Astrocyte (in vitro differentiated cells and primary cell): ENCODE results near the gene PDS5B. TPM values are rescaled to one million over a fixed set of nuclear protein-coding genes. Genes with fewer than 3 reads are reported as not detected.

Experiments
- DNase-seq: peaks from one replicate; pipeline ENCODE4 v3.0.0-alpha.2; 2010; ENCODE audit warnings: low read depth
- FAIRE-seq: peaks from 2 replicates; lab custom pipeline; 2011; peaks lifted over from hg19 to GRCh38; lab: Jason Lieb, UNC
- H2AFZ ChIP-seq: 2 replicates; pipeline ENCODE4 v1.6.0; 2012; ENCODE audit warnings: low read depth, low read length, inconsistent platforms
- H3K27ac ChIP-seq: 2 replicates; pipeline ENCODE4 v1.5.1; 2011; ENCODE audit warnings: low read depth, low read length, inconsistent platforms
- H3K27me3 ChIP-seq: 2 replicates; pipeline ENCODE4 v1.6.0; 2011; ENCODE audit warnings: low read length, inconsistent platforms; ENCODE audit not compliant: insufficient read depth
- H3K36me3 ChIP-seq: 2 replicates; pipeline ENCODE4 v1.5.1; 2011; ENCODE audit warnings: low read length, inconsistent platforms; ENCODE audit not compliant: insufficient read depth
- H3K4me1 ChIP-seq: 2 replicates; pipeline ENCODE4 v1.5.1; 2011; ENCODE audit warnings: low read length, inconsistent platforms; ENCODE audit not compliant: insufficient read depth
- H3K4me2 ChIP-seq: 2 replicates; pipeline ENCODE4 v1.6.0; 2012; ENCODE audit warnings: low read length, inconsistent platforms
- H3K4me3 ChIP-seq: 2 replicates; pipeline ENCODE4 v1.5.1; 2011; ENCODE audit warnings: low read depth, mild to moderate bottlenecking, low read length, inconsistent platforms; ENCODE audit not compliant: insufficient read depth
- H3K79me2 ChIP-seq: 2 replicates; pipeline ENCODE4 v1.6.0; 2012; ENCODE audit warnings: mild to moderate bottlenecking, low read length, inconsistent platforms; ENCODE audit not compliant: insufficient read depth
- H3K9ac ChIP-seq: 2 replicates; pipeline ENCODE4 v1.6.0; 2012; ENCODE audit warnings: mild to moderate bottlenecking, low read length, inconsistent platforms
- H3K9me3 ChIP-seq: 2 replicates; pipeline ENCODE4 v1.5.1; 2012; ENCODE audit warnings: low read depth, mild to moderate bottlenecking, low read length, inconsistent platforms; ENCODE audit not compliant: insufficient read depth
- H4K20me1 ChIP-seq: 2 replicates; pipeline ENCODE4 v1.6.0; 2012; ENCODE audit warnings: low read length, inconsistent platforms; ENCODE audit not compliant: insufficient read depth
- H3K27ac Mint-ChIP-seq: one replicate; pipeline ENCODE4 v1.8.0; 2021; ENCODE audit warnings: mild to moderate bottlenecking, mixed read lengths; ENCODE audit not compliant: unreplicated experiment
- H3K27me3 Mint-ChIP-seq: one replicate; pipeline ENCODE4 v1.8.0; 2021; ENCODE audit warnings: low read depth, mixed read lengths; ENCODE audit not compliant: unreplicated experiment
- H3K36me3 Mint-ChIP-seq: one replicate; pipeline ENCODE4 v1.8.0; 2021; ENCODE audit warnings: low read depth, mixed read lengths; ENCODE audit not compliant: unreplicated experiment
- H3K4me1 Mint-ChIP-seq: one replicate; pipeline ENCODE4 v1.8.0; 2021; ENCODE audit warnings: low read depth, mixed read lengths; ENCODE audit not compliant: unreplicated experiment
- H3K4me3 Mint-ChIP-seq: one replicate; pipeline ENCODE4 v1.8.0; 2021; ENCODE audit warnings: mild to moderate bottlenecking, moderate library complexity, mixed read lengths; ENCODE audit not compliant: unreplicated experiment
- H3K9me3 Mint-ChIP-seq: one replicate; pipeline ENCODE4 v1.8.0; 2021; ENCODE audit warnings: mild to moderate bottlenecking, mixed read lengths; ENCODE audit not compliant: unreplicated experiment
- CTCF ChIP-seq: IDR thresholded peaks from 2 replicates; pipeline ENCODE4 v1.5.1; 2011; ENCODE audit warnings: low read depth, mild to moderate bottlenecking, inconsistent platforms, low read length, moderate library complexity; ENCODE audit not compliant: insufficient read depth
- EZH2 ChIP-seq: IDR thresholded peaks from 2 replicates; pipeline ENCODE4 v1.6.1; 2012; ENCODE audit warnings: mild to moderate bottlenecking, low read length, inconsistent platforms; ENCODE audit not compliant: insufficient read depth
- total RNA-seq: library from RNA; stranded (reverse); gene quantifications from 2 replicates; pipeline ENCODE4 v1.2.1, GENCODE V29; 2021

The PDS5B gene
- total RNA-seq, 1 donor from 2014 or later, result 43.1 TPM

GRCh38 chr13:32661685-32662084 lies 75.4 kb downstream of the PDS5B start:
- peaks cover 7% of the 10 kb centered on the region for H4K20me1 ChIP-seq
- H3K9ac ChIP-seq, result no peak overlapping the region
- no peaks in the 10 kb centered on the region for H3K27me3 ChIP-seq
- DNase-seq, result no peak
- no peak overlapping the region for H3K27ac ChIP-seq
- H3K4me2 ChIP-seq, result no peak overlapping the region
- Mint-ChIP-seq H3K36me3 (peaks cover 13% of the 10 kb centered on the region), H3K27ac (no peak overlapping the region), H3K4me3 (no peak overlapping the region), H3K4me1 (peaks cover 12% of the 10 kb centered on the region), H3K27me3 (no peaks in the 10 kb centered on the region), H3K9me3 (peaks cover 1% of the 10 kb centered on the region)
- H3K79me2 ChIP-seq, result peaks cover 20% of the 10 kb centered on the region
- H3K9me3 ChIP-seq, result no peaks in the 10 kb centered on the region
- no peak for FAIRE-seq
- peaks cover 4% of the 10 kb centered on the region for H3K4me1 ChIP-seq
- no peak overlapping the region for H2AFZ ChIP-seq
- TF ChIP-seq CTCF, result no peak
- TF ChIP-seq EZH2, result no peak
- H3K4me3 ChIP-seq, result no peak overlapping the region
- peaks cover 3% of the 10 kb centered on the region for H3K36me3 ChIP-seq

GRCh38 chr13:32663660-32664059 lies 77.4 kb downstream of the PDS5B start:
- H3K36me3 Mint-ChIP-seq, result peaks cover 8% of the 10 kb centered on the region
- H3K4me2 ChIP-seq, result no peak overlapping the region
- peaks cover 3% of the 10 kb centered on the region for H3K36me3 ChIP-seq
- H3K27me3 Mint-ChIP-seq, result no peaks in the 10 kb centered on the region
- DNase-seq, result no peak
- H3K4me3 ChIP-seq, result no peak overlapping the region
- H3K27ac ChIP-seq, result no peak overlapping the region
- peaks cover 4% of the 10 kb centered on the region for H3K4me1 ChIP-seq
- FAIRE-seq, result no peak
- H3K4me3 Mint-ChIP-seq, result no peak overlapping the region
- no peak overlapping the region for H2AFZ ChIP-seq
- no peaks in the 10 kb centered on the region for H3K27me3 ChIP-seq
- no peak overlapping the region for H3K9ac ChIP-seq
- no peaks in the 10 kb centered on the region for H3K9me3 ChIP-seq
- H3K9me3 Mint-ChIP-seq, result no peaks in the 10 kb centered on the region
- H3K79me2 ChIP-seq, result peaks cover 3% of the 10 kb centered on the region
- H3K4me1 Mint-ChIP-seq, result peaks cover 9% of the 10 kb centered on the region
- no peaks in the 10 kb centered on the region for H4K20me1 ChIP-seq
- H3K27ac Mint-ChIP-seq, result no peak overlapping the region
- no peak for TF ChIP-seq CTCF
- TF ChIP-seq EZH2, result no peak

GRCh38 chr13:32666990-32667571 lies 80.8 kb downstream of the PDS5B start:
- Histone ChIP-seq H3K9ac (no peak overlapping the region), H3K27me3 (no peaks in the 10 kb centered on the region), H3K4me2 (no peak overlapping the region), H3K27ac (no peak overlapping the region), H3K9me3 (no peaks in the 10 kb centered on the region), H4K20me1 (no peaks in the 10 kb centered on the region), H3K36me3 (no peaks in the 10 kb centered on the region), H2AFZ (no peak overlapping the region), H3K79me2 (no peaks in the 10 kb centered on the region), H3K4me3 (no peak overlapping the region), H3K4me1 (no peaks in the 10 kb centered on the region)
- Mint-ChIP-seq H3K4me1 (no peaks in the 10 kb centered on the region), H3K9me3 (no peaks in the 10 kb centered on the region), H3K4me3 (no peak overlapping the region), H3K27ac (no peak overlapping the region), H3K36me3 (peaks cover 5% of the 10 kb centered on the region), H3K27me3 (no peaks in the 10 kb centered on the region)
- FAIRE-seq, result no peak
- TF ChIP-seq CTCF (no peak), EZH2 (no peak)
- no peak for DNase-seq
